Mesendoderm (in vitro differentiated cells): ENCODE measurements around the gene NEMF.
"Not testable (repeated sequence)": the region's sequence is repeated elsewhere in the genome, so short reads cannot be mapped to it uniquely, and the experiment has no call there.

ENCODE experiments used
- DNase-seq: peaks from one replicate; pipeline ENCODE4 v3.0.0; 2013
- H2AK5ac ChIP-seq: 2 replicates; pipeline ENCODE4 v1.6.1; 2013; ENCODE audit warnings: low read length, inconsistent platforms
- H2BK120ac ChIP-seq: 2 replicates; pipeline ENCODE4 v1.6.1; 2013; ENCODE audit warnings: low read depth, mild to moderate bottlenecking, low read length, moderate library complexity, mixed read lengths
- H2BK15ac ChIP-seq: replicated peaks from 2 replicates; pipeline ENCODE4 v1.6.1; 2013; ENCODE audit warnings: low read depth, mild to moderate bottlenecking, moderate library complexity
- H2BK5ac ChIP-seq: 2 replicates; pipeline ENCODE4 v1.6.1; 2013; ENCODE audit warnings: low read length, inconsistent platforms
- H3K18ac ChIP-seq: 2 replicates; pipeline ENCODE4 v1.6.1; 2013; ENCODE audit warnings: mild to moderate bottlenecking, low read length, mixed read lengths
- H3K23ac ChIP-seq: one replicate; pipeline ENCODE4 v1.6.1; 2013; ENCODE audit warnings: low read length
- H3K27ac ChIP-seq: 2 replicates; pipeline ENCODE4 v1.5.1; 2013; ENCODE audit warnings: low read depth, mild to moderate bottlenecking, inconsistent platforms, low read length, moderate library complexity
- H3K27me3 ChIP-seq: 2 replicates; pipeline ENCODE4 v1.6.1; 2013; ENCODE audit warnings: low read length, control low read depth, mild to moderate bottlenecking, inconsistent platforms; ENCODE audit not compliant: insufficient read depth, poor library complexity
- H3K36me3 ChIP-seq: 2 replicates; pipeline ENCODE4 v1.6.1; 2013; ENCODE audit warnings: low read length, inconsistent platforms; ENCODE audit not compliant: control insufficient read depth, insufficient read depth
- H3K4ac ChIP-seq: one replicate; pipeline ENCODE4 v1.6.1; 2013; ENCODE audit warnings: low read depth, mild to moderate bottlenecking, low read length, moderate library complexity
- H3K4me1 ChIP-seq: 2 replicates; pipeline ENCODE4 v1.6.1; 2013; ENCODE audit warnings: low read depth, low read length, inconsistent platforms; ENCODE audit not compliant: control insufficient read depth
- H3K4me2 ChIP-seq: 2 replicates; pipeline ENCODE4 v1.6.1; 2013; ENCODE audit warnings: low read length
- H3K4me3 ChIP-seq: 2 replicates; pipeline ENCODE4 v1.5.1; 2013; ENCODE audit warnings: mild to moderate bottlenecking, low read length
- H3K56ac ChIP-seq: one replicate; pipeline ENCODE4 v1.6.1; 2013; ENCODE audit warnings: low read length
- H3K79me1 ChIP-seq: 2 replicates; pipeline ENCODE4 v1.6.1; 2013; ENCODE audit warnings: low read length, inconsistent platforms
- H3K79me2 ChIP-seq: 2 replicates; pipeline ENCODE4 v1.6.1; 2013; ENCODE audit warnings: mild to moderate bottlenecking, low read length; ENCODE audit not compliant: control insufficient read depth, insufficient read depth
- H3K9ac ChIP-seq: 2 replicates; pipeline ENCODE4 v1.6.1; 2013; ENCODE audit warnings: low read length, inconsistent platforms
- H4K5ac ChIP-seq: one replicate; pipeline ENCODE4 v1.6.1; 2013; ENCODE audit warnings: low read length
- H4K8ac ChIP-seq: one replicate; pipeline ENCODE4 v1.6.1; 2013; ENCODE audit warnings: low read depth, mild to moderate bottlenecking, control low read depth, low read length, moderate library complexity
- WGBS: extraction: QIAGEN DNeasy Blood & Tissue Kit; methylation state at CpG from one replicate; pipeline ENCODE4 v1.1.7; 2013; ENCODE audit warnings: low lambda C conversion rate, missing lambda C conversion rate; ENCODE audit not compliant: insufficient coverage; ENCODE audit errors: extremely low coverage; 5-methylcytosine and 5-hydroxymethylcytosine counted together

The NEMF gene

GRCh38 chr14:49828640-49829039 lies 23.9 kb downstream of the NEMF start:
- WGBS: 100% methylated on average over 1 of the region's 2 CpGs
- H3K36me3 ChIP-seq: peaks cover 3% of the 10 kb centered on the region

GRCh38 chr14:49820176-49820575 lies 32.4 kb downstream of the NEMF start:
- Histone ChIP-seq H3K4ac (no peak overlapping the region), H3K18ac (no peak overlapping the region), H3K79me1 (no peaks in the 10 kb centered on the region), H3K27me3 (no peaks in the 10 kb centered on the region), H3K4me3 (no peak overlapping the region), H4K5ac (no peak overlapping the region), H3K36me3 (no peaks in the 10 kb centered on the region), H3K4me1 (no peaks in the 10 kb centered on the region), H3K27ac (no peak overlapping the region), H2BK5ac (no peak overlapping the region), H2AK5ac (no peak overlapping the region), H4K8ac (no peak overlapping the region), H3K23ac (no peak overlapping the region), H3K56ac (no peak overlapping the region), H2BK15ac (no peak overlapping the region), H2BK120ac (no peak overlapping the region), H3K4me2 (no peak overlapping the region), H3K79me2 (no peaks in the 10 kb centered on the region), H3K9ac (no peak overlapping the region)
- DNase-seq: no peak
- WGBS: no CpG with 5 or more reads among the region's 12 CpGs

More at GRCh38 chr14:49828640-49829039, 23.9 kb downstream of the NEMF start:
- Histone ChIP-seq H3K56ac (no peak overlapping the region), H2BK15ac (no peak overlapping the region), H2BK5ac (no peak overlapping the region), H3K27me3 (no peaks in the 10 kb centered on the region), H3K79me2 (no peaks in the 10 kb centered on the region), H3K4me1 (no peaks in the 10 kb centered on the region), H3K23ac (no peak overlapping the region), H3K18ac (no peak overlapping the region), H3K4me3 (no peak overlapping the region), H3K4ac (no peak overlapping the region), H4K8ac (no peak overlapping the region), H3K79me1 (no peaks in the 10 kb centered on the region), H3K4me2 (no peak overlapping the region), H2BK120ac (no peak overlapping the region), H3K27ac (no peak overlapping the region), H4K5ac (no peak overlapping the region), H2AK5ac (no peak overlapping the region), H3K9ac (no peak overlapping the region)
- DNase-seq: no peak

- Histone ChIP-seq H2BK120ac (no peak overlapping the region), H3K4me3 (no peak overlapping the region), H3K27me3 (no peaks in the 10 kb centered on the region), H3K9ac (no peak overlapping the region), H3K79me1 (no peaks in the 10 kb centered on the region), H3K27ac (no peak overlapping the region), H2BK15ac (no peak overlapping the region), H3K23ac (no peak overlapping the region), H3K36me3 (no peaks in the 10 kb centered on the region), H3K4ac (no peak overlapping the region), H3K4me2 (no peak overlapping the region), H3K56ac (no peak overlapping the region), H4K5ac (no peak overlapping the region), H3K18ac (no peak overlapping the region), H2AK5ac (no peak overlapping the region), H2BK5ac (no peak overlapping the region), H3K4me1 (no peaks in the 10 kb centered on the region), H4K8ac (no peak overlapping the region), H3K79me2 (no peaks in the 10 kb centered on the region)
- WGBS: no CpG with 5 or more reads among the region's 3 CpGs
- DNase-seq: no peak
Observed at GRCh38 chr14:49816844-49817243, 35.7 kb downstream of the NEMF start.

GRCh38 chr14:49816118-49816517 lies 36.5 kb downstream of the NEMF start:
- H3K27me3 ChIP-seq, H3K4me3 ChIP-seq, H4K8ac ChIP-seq, H3K9ac ChIP-seq, H4K5ac ChIP-seq, H2BK5ac ChIP-seq, H3K18ac ChIP-seq, H3K4me2 ChIP-seq, H3K23ac ChIP-seq, H3K79me1 ChIP-seq, H3K79me2 ChIP-seq, H3K27ac ChIP-seq, H3K56ac ChIP-seq, H2BK120ac ChIP-seq, H3K4me1 ChIP-seq, H3K4ac ChIP-seq, H2AK5ac ChIP-seq, DNase-seq, H3K36me3 ChIP-seq, H2BK15ac ChIP-seq: not testable (repeated sequence)
- WGBS: no CpG with 5 or more reads among the region's 2 CpGs

GRCh38 chr14:49808780-49809179 lies 43.8 kb downstream of the NEMF start:
- no peak overlapping the region for H3K23ac ChIP-seq
- no peak overlapping the region for H2BK5ac ChIP-seq
- no peak overlapping the region for H3K4me3 ChIP-seq
- no peak overlapping the region for H3K4me2 ChIP-seq
- H3K4me1 ChIP-seq: no peaks in the 10 kb centered on the region
- H3K18ac ChIP-seq: no peak overlapping the region
- H3K4ac ChIP-seq: no peak overlapping the region
- H4K5ac ChIP-seq: no peak overlapping the region
- H3K27ac ChIP-seq: no peak overlapping the region
- no peak overlapping the region for H2AK5ac ChIP-seq
- DNase-seq: no peak
- no peak overlapping the region for H3K9ac ChIP-seq
- H4K8ac ChIP-seq: no peak overlapping the region
- no peak overlapping the region for H2BK15ac ChIP-seq
- no peaks in the 10 kb centered on the region for H3K79me1 ChIP-seq
- no peak overlapping the region for H3K56ac ChIP-seq
- H3K79me2 ChIP-seq: no peaks in the 10 kb centered on the region
- WGBS: no CpG with 5 or more reads among the region's 1 CpG
- H2BK120ac ChIP-seq: no peak overlapping the region
- no peaks in the 10 kb centered on the region for H3K36me3 ChIP-seq
- no peaks in the 10 kb centered on the region for H3K27me3 ChIP-seq

GRCh38 chr14:49796025-49796424 lies 56.6 kb downstream of the NEMF start:
- Histone ChIP-seq H2BK5ac (no peak overlapping the region), H3K4me1 (no peaks in the 10 kb centered on the region), H3K9ac (no peak overlapping the region), H3K56ac (no peak overlapping the region), H2AK5ac (no peak overlapping the region), H2BK15ac (no peak overlapping the region), H4K5ac (no peak overlapping the region), H4K8ac (no peak overlapping the region), H3K23ac (no peak overlapping the region), H3K27ac (no peak overlapping the region), H3K4me2 (no peak overlapping the region), H3K4ac (no peak overlapping the region), H3K27me3 (no peaks in the 10 kb centered on the region), H2BK120ac (no peak overlapping the region), H3K36me3 (peaks cover 6% of the 10 kb centered on the region), H3K18ac (no peak overlapping the region), H3K79me2 (no peaks in the 10 kb centered on the region), H3K4me3 (no peak overlapping the region), H3K79me1 (peaks cover 1% of the 10 kb centered on the region)
- no peak for DNase-seq
- WGBS: no CpG with 5 or more reads among the region's 2 CpGs
